GM12891 (cell line): ENCODE data around the gene RPS6KA3.
"Not testable (repeated sequence)": the region's sequence is repeated elsewhere in the genome, so short reads cannot be mapped to it uniquely, and the experiment has no call there.

ENCODE experiments used
- DNase-seq: peaks from one replicate; pipeline ENCODE4 v3.0.0; 2011; ENCODE audit warnings: low spot score; ENCODE audit not compliant: insufficient read length
- FAIRE-seq: peaks from 2 replicates; lab custom pipeline; 2011; peaks lifted over from hg19 to GRCh38; lab: Jason Lieb, UNC
- PAX5 ChIP-seq: IDR thresholded peaks from 2 replicates; pipeline ENCODE4 v1.6.1; 2011; ENCODE audit warnings: low read length, moderate library complexity, mild to moderate bottlenecking; ENCODE audit not compliant: insufficient read depth, severe bottlenecking
- POLR2A ChIP-seq: IDR thresholded peaks from 2 replicates; pipeline ENCODE4 v1.6.1; 2011; ENCODE audit warnings: low read depth, low read length, control low read depth
- POLR2AphosphoS5 ChIP-seq: IDR thresholded peaks from 2 replicates; pipeline ENCODE4 v1.6.1; 2011; ENCODE audit warnings: low read depth, low read length, control low read depth
- POU2F2 ChIP-seq: IDR thresholded peaks from 2 replicates; pipeline ENCODE4 v1.6.1; 2011; ENCODE audit warnings: low read depth, mild to moderate bottlenecking, control low read depth, low read length, moderate library complexity
- SPI1 ChIP-seq: IDR thresholded peaks from 2 replicates; pipeline ENCODE4 v1.6.1; 2011; ENCODE audit warnings: low read depth, low read length, control low read depth
- TAF1 ChIP-seq: IDR thresholded peaks from 2 replicates; pipeline ENCODE4 v1.6.1; 2011; ENCODE audit warnings: low read depth, low read length, control low read depth

Gene RPS6KA3

DNA sequence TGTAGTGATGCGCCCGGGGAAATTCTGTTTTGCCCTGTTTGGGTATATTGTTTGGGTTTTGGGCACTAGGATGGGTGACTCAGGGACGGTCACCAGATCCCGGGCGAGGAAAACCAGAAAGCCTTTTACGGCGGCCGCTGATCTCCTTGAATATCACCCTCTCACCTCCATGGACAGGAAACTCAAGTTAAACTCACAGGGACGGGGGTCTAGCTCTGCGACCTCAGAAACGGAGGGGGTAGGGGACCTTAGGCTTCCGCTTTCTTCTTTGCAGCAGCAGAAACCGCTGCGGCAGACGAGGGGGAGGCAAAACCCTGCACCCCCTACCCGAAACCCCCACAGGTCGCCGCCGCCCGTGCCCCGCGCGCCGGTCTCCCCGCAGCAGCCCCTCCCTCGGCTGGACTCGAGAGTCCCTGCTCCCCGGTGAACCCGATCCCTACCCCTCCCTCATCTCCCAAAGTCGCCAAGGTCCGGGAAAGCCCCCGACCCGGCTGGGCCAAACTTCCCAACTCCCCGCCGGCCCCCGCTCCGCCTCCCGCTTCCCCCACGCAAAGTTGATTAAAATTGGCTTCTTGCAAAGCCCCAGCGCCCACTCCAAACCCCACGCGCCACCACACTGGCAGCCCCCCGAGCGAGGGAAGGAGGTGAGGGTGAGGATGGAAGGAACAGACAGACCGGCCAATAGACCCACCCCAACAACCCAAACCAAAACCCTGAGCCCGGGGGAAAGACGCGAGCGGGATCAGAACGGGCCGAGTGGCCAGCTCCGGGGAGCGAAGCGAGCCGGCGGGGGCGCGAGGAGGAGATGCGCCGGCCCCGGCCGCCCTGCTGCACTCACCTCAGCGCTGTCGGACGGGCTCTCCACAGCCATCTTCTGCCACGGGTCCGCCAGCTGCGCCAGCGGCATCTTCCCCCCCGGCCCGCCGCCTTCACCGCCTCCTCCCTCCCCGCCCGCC is 705 bp downstream of the RPS6KA3 start:
- FAIRE-seq (no peak), DNase-seq (no peak)

DNA sequence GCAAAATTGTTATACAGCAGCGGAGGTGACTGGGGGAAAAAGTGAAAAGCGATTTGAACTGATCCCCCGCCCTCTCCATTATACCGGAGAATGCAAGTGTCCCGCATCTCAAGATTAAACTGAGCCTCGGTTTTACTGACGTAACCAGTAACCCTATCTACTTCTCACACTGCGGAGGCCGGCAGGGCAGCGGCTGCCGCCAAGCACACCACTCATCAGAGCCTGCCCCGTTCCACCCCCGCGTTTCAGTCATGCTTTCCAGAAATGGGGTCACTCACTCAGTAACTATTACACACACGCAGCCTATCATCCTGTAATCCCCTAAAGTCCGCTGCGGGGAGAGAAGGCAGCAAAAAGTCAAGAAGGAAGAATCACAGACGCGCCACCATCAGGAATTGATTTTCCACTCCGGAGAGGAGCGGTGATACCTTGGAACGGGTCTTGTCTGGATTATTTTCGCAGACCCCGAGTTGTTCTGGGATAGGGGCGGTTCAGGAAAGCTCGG is 1.4 kb downstream of the RPS6KA3 start:
- DNase-seq (no peak), FAIRE-seq (peak; percentile 97)
- TF ChIP-seq TAF1, result peak; percentile 70; the same call in 1 of the 2 replicates
- peak; percentile 68 for TF ChIP-seq POLR2AphosphoS5
- no peak for TF ChIP-seq PAX5
- no peak for TF ChIP-seq SPI1
- TF ChIP-seq POLR2A, result 0 out of 2 replicates have a peak, but pooled peaks have one; percentile 33

More for the DNA sequence above, 705 bp downstream of the RPS6KA3 start:
- TF ChIP-seq POLR2A (no peak), POU2F2 (no peak), POLR2AphosphoS5 (no peak), PAX5 (no peak), TAF1 (no peak), SPI1 (peak; percentile 63)

DNA sequence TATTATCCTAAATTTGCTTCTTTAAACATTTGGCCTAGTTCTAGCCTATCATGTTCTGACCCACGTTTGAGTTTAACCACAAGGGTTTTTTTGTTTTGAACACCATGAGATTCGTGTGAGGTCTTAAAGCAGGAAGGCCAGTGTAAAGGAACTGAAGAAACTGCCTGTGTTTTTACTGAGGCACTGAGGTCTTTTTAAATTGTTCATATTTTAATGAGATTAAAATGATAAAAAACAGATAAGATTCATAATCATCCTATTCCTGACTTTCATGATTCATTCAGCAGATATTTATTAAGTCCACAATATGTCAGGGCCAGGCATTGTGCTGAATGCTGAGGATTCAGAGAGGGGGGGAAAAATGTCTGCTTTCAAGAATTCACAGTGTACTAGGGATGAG is 3.2 kb downstream of the RPS6KA3 start:
- FAIRE-seq (peak; percentile 84), DNase-seq (no peak)
- no peak for TF ChIP-seq POU2F2
- no peak for TF ChIP-seq POLR2AphosphoS5
- TF ChIP-seq POLR2A, result no peak
- no peak for TF ChIP-seq SPI1
- no peak for TF ChIP-seq PAX5
- TF ChIP-seq TAF1, result no peak

DNA sequence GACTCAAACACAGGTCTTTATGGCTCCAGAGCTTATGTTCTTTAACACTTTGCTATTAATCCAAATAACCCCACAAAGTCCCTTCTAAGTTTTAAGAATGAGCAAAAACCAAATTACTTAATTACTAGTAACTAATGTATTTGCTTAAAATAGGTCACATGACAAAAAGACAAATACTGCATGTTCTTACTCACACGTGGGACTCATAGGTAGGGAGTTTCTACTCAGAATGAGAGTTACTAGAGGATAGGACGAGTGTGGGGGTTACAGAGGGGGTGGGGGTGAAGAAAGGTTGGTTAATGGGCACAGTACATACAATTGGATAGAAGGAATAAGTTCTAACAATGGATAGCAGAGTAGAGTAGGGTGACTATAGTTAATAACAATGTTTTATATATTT is 5.8 kb downstream of the RPS6KA3 start:
- FAIRE-seq (peak; percentile 64), DNase-seq (no peak)
- no peak for TF ChIP-seq PAX5
- no peak for TF ChIP-seq POLR2A

DNA sequence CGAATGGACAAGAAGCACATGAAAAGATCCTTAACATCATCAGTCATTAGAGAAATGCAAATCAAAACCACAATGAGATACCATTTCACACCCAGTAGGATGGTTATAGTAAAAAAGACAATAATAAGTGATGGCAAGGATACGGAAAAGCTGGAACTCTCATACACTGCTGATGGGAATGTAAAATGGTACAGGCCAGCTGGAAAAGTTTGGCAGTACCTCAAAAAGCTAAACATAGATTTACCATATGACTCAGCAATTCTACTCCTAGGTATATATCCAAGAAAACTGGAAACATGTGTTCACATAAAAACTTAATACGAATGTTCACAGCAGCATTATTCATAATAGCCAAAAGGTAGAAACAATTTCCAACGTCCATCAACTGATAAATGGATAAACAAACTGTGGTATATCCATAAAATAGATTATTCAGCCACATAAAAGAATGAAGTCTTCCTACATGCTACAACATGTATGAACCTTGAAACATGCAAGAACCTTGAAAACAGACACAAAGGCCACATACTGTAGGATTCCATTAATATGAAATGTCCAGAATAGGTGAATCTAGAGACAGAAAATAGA is 11.9 kb downstream of the RPS6KA3 start:
- FAIRE-seq (no peak), DNase-seq (no peak)
- no peak for TF ChIP-seq SPI1
- no peak for TF ChIP-seq PAX5
- TF ChIP-seq TAF1, result no peak
- TF ChIP-seq POLR2A, result no peak
- TF ChIP-seq POU2F2, result no peak
- no peak for TF ChIP-seq POLR2AphosphoS5

DNA sequence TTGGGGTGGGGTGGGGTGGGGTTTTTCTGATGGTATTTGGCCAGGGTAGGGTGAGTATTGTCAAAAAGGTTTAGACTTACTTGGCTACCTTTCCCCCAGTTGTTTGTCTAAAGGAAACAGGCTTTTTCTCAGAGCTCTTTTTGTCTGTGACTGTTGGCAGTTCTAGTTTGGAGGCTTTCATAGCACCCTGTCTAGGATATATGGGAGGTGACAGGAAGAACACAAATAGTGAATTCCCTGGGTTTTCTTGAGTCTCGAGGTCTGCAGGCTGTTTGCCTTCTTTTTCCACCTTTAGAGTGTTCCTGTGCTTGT is 13.5 kb downstream of the RPS6KA3 start:
- DNase-seq (no peak), FAIRE-seq (no peak)

DNA sequence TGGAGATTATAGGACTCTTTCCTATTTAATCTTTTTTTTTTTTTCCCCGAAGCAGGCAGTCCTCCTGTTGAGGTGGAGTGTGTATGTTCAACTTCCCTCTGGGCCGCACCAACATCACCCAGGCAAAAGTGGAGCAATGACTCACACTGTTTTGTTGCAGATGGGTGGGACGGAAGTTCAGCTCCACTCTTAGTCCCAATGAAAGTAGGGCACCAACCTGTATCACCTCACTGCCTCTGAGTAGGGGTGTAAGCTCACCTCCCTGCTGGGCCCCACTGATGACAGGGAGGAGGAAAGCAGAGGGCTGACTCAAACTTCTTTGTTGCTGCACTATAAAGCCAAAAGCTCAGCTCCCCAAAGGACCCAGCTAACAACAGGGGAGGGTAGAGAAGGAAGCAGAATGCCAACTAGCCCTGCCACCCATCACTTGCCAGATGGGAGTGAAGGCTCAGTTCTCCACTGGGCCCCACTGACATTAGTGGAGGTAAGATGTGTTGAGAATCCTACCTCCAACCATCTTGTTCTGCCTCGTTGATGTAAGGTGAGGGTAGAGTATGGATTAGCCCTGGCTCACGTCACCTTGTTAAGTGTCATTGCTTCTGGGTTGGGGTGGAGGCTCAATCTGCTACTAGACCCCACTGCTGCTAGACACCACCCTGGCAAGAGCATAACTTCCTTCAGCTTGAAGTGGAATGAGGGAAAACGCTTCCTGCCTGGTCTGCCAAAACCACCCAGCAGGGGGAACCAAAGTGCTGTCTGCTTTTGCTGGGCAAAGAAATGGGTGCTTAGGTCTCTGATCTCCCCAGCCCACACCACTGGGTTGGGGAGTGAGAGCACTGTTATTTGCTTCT is 14.1 kb downstream of the RPS6KA3 start:
- TF ChIP-seq POLR2A (peak; percentile 57), POLR2AphosphoS5 (peak; percentile 41; the same call in 1 of the 2 replicates), PAX5 (no peak)
- no peak for DNase-seq
- peak; percentile 86 for FAIRE-seq

More for the DNA sequence above, 13.5 kb downstream of the RPS6KA3 start:
- no peak for TF ChIP-seq SPI1

DNA sequence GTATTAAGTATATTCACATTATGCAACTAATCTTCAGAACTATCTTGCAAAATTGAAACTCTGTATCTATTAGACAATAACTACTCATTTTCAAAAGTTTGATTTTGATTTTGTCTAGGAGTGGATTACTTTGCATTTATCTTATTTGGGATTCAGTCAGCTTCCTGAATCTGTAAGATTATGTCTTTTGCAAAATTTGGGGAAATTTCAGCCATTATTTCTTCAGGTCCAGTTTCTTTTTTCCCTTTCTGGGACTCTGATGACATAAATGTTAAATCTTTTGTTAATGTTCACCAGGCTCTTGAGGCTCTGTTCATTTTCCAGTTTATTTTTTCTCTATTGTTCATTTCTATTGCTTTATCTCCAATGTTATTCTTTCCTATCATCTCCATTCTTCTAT is 15.0 kb downstream of the RPS6KA3 start:
- FAIRE-seq, result no peak
- TF ChIP-seq POLR2A, result no peak
- no peak for TF ChIP-seq TAF1
- TF ChIP-seq PAX5, result no peak
- no peak for TF ChIP-seq POLR2AphosphoS5
- TF ChIP-seq POU2F2, result no peak
- no peak for TF ChIP-seq SPI1
- no peak for DNase-seq

DNA sequence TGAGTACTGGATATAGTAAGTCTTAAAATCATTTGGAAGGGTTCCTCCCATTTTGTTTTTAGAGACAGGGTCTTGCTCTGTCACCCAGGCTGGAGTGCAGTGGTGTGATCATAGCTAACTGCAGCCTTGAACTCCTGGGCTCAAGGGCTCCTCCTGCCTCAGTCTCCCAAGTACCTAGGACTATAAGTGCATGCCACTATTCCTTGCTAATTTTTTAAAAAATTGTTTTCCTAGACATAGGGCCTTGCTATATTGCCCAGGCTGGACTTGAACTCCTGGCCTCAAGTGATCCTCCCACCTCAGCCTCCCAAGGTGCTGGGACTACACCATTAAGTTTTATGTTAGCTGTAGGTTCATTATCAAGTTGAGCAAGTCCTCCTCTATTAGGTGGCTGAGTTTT is 16.6 kb downstream of the RPS6KA3 start:
- FAIRE-seq, DNase-seq: not testable (repeated sequence)

DNA sequence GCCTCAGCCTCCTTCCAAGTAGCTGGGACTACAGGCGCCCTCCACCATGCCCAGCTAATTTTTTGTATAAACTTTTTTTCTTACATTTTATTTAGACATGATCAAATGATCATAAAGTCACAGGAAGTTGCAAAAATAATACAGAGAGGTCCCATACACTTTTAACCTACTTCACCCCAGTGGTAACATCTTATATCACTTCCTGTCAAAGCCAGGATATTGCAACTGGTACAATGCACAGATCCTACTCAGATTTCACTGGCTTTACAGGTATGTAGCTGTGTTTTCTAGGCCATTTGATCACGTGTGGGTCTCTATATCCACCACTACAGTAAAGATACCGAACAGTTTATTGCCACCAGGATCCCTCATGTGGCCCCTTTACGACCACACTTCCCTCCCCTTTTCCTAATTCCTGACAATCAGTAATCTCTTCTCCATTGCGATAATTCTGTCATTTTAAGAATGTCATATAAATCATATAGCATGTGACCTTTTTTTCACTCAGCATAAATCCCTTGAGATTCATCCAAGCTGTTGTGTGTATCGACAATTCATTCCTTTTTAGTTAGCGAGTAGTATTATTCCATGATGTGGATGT is 18.0 kb downstream of the RPS6KA3 start:
- TF ChIP-seq TAF1, result no peak
- TF ChIP-seq POU2F2, result no peak
- TF ChIP-seq PAX5, result no peak
- TF ChIP-seq POLR2AphosphoS5, result no peak
- TF ChIP-seq SPI1, result no peak
- TF ChIP-seq POLR2A, result no peak
- DNase-seq (no peak), FAIRE-seq (peak; percentile 76)
